D721Med (cell line): ENCODE results near the gene HOXD10.
A peak's percentile ranks its signal among the peaks of the same experiment; 100 is the strongest.

Experiments used
- DNase-seq: peaks from one replicate; pipeline ENCODE4 v3.0.0; 2011; ENCODE audit warnings: low spot score; ENCODE audit not compliant: insufficient read length
- FAIRE-seq: peaks from 2 replicates; lab custom pipeline; 2011; peaks lifted over from hg19 to GRCh38; lab: Jason Lieb, UNC
- CTCF ChIP-seq: IDR thresholded peaks from 2 replicates; pipeline ENCODE4 v1.5.1; 2012; ENCODE audit warnings: mild to moderate bottlenecking, control low read depth; ENCODE audit not compliant: insufficient read depth; ENCODE audit errors: missing control alignments

Gene HOXD10

GRCh38 chr2:176082824-176083751, 33.5 kb upstream of the HOXD10 start:
- FAIRE-seq: no peak
- no peak for TF ChIP-seq CTCF
- DNase-seq: no peak

- no peak for DNase-seq
- TF ChIP-seq CTCF: no peak
- FAIRE-seq: no peak
Measured at GRCh38 chr2:176083796-176084261, 32.7 kb upstream of the HOXD10 start, which contains the start of gene EVX2. EVX2 (minus strand) TSS chr2:176083962; CDS start chr2:176083776, 186 bp downstream.

DNA sequence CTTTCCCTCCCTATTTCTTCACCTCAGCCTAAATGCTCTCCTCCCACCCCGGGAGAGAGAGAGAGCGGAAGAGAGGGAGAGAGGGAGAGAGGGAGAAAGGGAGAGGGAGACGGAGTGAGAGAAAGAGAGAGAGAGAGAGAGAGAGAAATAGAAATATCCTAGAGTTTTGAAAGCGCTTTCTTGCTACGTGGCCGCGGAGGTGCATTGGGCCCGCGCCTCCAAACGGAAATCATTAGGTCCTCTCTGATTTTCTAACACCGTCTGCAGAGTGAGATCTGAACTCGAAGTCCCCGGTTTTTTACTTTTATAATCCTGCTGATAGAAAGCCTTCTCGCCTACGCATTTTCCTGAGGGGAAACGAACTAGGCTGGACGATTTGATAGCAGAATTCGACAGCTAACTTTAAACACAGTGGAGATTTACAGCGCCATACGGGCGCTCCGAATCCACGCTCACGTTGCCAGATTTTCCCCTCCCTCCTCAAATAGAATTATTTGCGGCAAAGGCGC, 31.9 kb upstream of the HOXD10 start:
- DNase-seq (no peak), FAIRE-seq (no peak)
- TF ChIP-seq CTCF: no peak

- DNase-seq (no peak), FAIRE-seq (no peak)
- no peak for TF ChIP-seq CTCF
Measured at GRCh38 chr2:176085120-176085788, 31.3 kb upstream of the HOXD10 start.

- no peak for DNase-seq
- peak; percentile 60 for TF ChIP-seq CTCF
- FAIRE-seq: no peak
Measured at GRCh38 chr2:176085861-176086771, 30.5 kb upstream of the HOXD10 start.

DNA sequence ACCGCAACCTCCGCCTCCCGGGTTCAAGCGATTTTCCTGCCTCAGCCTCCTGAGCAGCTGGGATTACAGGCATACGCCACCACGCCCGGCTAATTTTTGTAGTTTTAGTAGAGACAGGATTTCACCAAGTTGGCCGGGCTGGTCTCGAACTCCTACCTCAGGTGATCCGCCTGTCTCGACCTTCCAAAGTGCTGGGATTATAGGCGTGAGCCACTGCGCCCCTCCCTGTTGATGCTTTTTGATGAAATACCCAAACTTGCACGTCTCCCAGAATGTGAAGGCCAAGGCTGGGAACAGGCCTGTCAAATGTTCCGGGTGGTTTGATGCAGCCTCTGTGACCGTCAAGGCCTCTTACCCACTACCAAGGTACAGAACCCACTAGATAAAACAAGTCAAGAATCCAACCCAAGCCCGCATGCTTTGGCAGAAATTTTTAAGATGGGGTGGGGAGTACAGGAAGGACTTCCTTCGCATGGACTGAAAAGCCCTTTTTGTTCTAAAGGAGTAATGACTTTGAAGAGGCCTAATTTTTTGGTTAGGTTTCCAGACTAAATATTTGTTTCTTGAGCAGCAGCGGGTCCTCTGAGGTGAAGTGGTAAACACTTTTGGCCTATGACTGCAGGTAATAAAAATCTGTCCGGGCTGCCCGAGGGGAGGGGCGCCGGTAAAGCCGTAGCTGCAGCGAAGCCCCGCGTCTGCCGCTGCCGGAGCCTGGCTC, 29.1 kb upstream of the HOXD10 start:
- FAIRE-seq (no peak), DNase-seq (no peak)
- TF ChIP-seq CTCF: no peak
